HFFc6 (cell line): Measurements from ENCODE around the gene SLC4A3. TPM values are rescaled to one million over a fixed set of nuclear protein-coding genes. Genes with fewer than 3 reads are reported as not detected.

Experiments
- DNase-seq: peaks from one replicate; pipeline ENCODE4 v3.0.0-alpha.2; 2018
- H3K27ac Mint-ChIP-seq: 2 replicates; pipeline ENCODE4 v1.8.0; 2020; ENCODE audit warnings: mild to moderate bottlenecking, mixed read lengths
- H3K27me3 Mint-ChIP-seq: 2 replicates; pipeline ENCODE4 v1.8.0; 2021; ENCODE audit warnings: mild to moderate bottlenecking, moderate library complexity, mixed read lengths; ENCODE audit not compliant: insufficient read depth
- H3K36me3 Mint-ChIP-seq: 2 replicates; pipeline ENCODE4 v1.8.0; 2021; ENCODE audit warnings: low read depth, mixed read lengths
- H3K4me1 Mint-ChIP-seq: 2 replicates; pipeline ENCODE4 v1.8.0; 2020; ENCODE audit warnings: low read depth, mixed read lengths
- H3K4me3 Mint-ChIP-seq: 2 replicates; pipeline ENCODE4 v1.8.0; 2020; ENCODE audit warnings: mild to moderate bottlenecking, moderate library complexity, mixed read lengths
- H3K9me3 Mint-ChIP-seq: 2 replicates; pipeline ENCODE4 v1.8.0; 2020; ENCODE audit warnings: mild to moderate bottlenecking, mixed read lengths
- CTCF ChIP-seq: fragments of 200-600 bp; sonication (generic); IDR thresholded peaks from 2 replicates; pipeline ENCODE4 v1.5.0; 2021; ENCODE audit warnings: antibody characterized with exemption, mild to moderate bottlenecking
- total RNA-seq, 6 experiments: library from RNA; stranded (reverse); fragmentation: NEBNext Ultra II Directional; extraction: Animal tissue kit (Norgen Biotek cat#: 25700); gene quantifications; 2 replicates in 1 of 6; 3 replicates in 5 of 6; pipeline ENCODE4 v1.2.3, GENCODE V29; 2021

The SLC4A3 gene
- total RNA-seq, 6 experiments from 2014 or later: 3.7 to 13.5 (median 4.3) TPM

GRCh38 chr2:219630770-219631405 lies 3.5 kb downstream of the SLC4A3 start:
- TF ChIP-seq CTCF: no peak
- Mint-ChIP-seq H3K36me3 (no peaks in the 10 kb centered on the region), H3K9me3 (no peaks in the 10 kb centered on the region), H3K27me3 (peaks cover 7% of the 10 kb centered on the region), H3K4me1 (peaks cover 6% of the 10 kb centered on the region), H3K27ac (no peak overlapping the region), H3K4me3 (no peak overlapping the region)
- DNase-seq: no peak

GRCh38 chr2:219631406-219631891 lies 4.0 kb downstream of the SLC4A3 start:
- H3K27ac Mint-ChIP-seq: no peak overlapping the region
- peaks cover 3% of the 10 kb centered on the region for H3K27me3 Mint-ChIP-seq
- no peak for DNase-seq
- no peak for TF ChIP-seq CTCF
- H3K4me1 Mint-ChIP-seq: peaks cover 6% of the 10 kb centered on the region
- no peaks in the 10 kb centered on the region for H3K9me3 Mint-ChIP-seq
- no peaks in the 10 kb centered on the region for H3K36me3 Mint-ChIP-seq
- H3K4me3 Mint-ChIP-seq: no peak overlapping the region

DNA sequence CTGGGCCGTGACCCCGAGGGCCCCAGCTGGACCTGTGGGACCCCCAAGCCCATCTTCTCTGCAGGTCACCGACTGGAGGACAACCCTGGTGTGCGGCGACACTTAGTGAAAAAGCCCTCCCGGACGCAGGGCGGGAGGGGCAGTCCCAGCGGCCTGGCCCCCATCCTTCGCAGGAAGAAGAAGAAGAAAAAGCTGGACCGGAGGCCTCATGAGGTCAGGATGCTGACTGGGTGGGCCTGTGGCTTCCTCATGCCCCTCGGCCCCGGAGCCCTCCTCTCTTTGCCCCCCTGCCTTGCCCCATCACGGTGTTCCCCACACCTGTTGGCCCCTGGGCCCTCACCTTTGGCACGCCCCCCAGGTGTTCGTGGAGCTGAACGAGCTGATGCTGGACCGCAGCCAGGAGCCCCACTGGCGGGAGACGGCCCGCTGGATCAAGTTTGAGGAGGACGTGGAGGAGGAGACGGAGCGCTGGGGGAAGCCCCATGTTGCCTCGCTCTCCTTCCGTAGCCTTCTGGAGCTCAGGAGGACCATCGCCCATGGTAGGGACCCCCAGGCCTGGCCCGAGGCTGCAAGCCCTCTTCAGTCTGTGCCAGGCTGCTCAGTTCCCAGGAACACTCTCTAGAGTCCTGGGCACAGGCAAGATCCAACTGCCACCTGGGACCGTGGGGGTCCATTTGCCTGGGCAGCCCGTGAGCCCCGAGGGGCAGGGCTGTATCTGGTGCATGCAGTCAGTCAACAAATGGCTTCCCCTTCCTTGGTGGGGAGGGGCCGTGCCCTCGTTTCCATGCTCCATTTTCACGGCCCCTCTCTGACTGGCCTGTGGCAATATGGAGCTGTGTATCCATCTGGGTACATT lies 4.7 kb downstream of the SLC4A3 start:
- Mint-ChIP-seq H3K4me3 (no peak overlapping the region), H3K9me3 (no peaks in the 10 kb centered on the region), H3K27me3 (peaks cover 3% of the 10 kb centered on the region), H3K4me1 (peaks cover 6% of the 10 kb centered on the region), H3K36me3 (no peaks in the 10 kb centered on the region), H3K27ac (no peak overlapping the region)
- TF ChIP-seq CTCF: no peak
- no peak for DNase-seq

DNA sequence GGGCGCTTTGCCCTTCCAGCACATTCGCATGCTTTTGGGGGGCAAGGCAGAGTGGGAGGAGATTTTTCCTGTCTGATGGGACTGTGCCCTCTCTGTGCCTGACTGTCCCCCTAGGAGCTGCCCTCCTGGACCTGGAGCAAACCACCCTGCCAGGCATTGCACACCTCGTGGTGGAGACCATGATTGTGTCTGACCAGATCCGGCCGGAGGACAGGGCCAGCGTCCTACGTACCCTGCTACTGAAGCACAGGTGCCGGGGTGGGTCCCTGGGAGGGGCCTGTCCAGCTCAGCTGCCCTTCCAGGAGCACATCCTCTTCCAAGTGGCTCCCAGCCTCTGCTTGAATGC lies 5.3 kb downstream of the SLC4A3 start:
- TF ChIP-seq CTCF: no peak
- Mint-ChIP-seq H3K9me3 (no peaks in the 10 kb centered on the region), H3K36me3 (no peaks in the 10 kb centered on the region), H3K4me3 (no peak overlapping the region), H3K4me1 (peaks cover 6% of the 10 kb centered on the region), H3K27me3 (peaks cover 3% of the 10 kb centered on the region), H3K27ac (no peak overlapping the region)
- no peak for DNase-seq

DNA sequence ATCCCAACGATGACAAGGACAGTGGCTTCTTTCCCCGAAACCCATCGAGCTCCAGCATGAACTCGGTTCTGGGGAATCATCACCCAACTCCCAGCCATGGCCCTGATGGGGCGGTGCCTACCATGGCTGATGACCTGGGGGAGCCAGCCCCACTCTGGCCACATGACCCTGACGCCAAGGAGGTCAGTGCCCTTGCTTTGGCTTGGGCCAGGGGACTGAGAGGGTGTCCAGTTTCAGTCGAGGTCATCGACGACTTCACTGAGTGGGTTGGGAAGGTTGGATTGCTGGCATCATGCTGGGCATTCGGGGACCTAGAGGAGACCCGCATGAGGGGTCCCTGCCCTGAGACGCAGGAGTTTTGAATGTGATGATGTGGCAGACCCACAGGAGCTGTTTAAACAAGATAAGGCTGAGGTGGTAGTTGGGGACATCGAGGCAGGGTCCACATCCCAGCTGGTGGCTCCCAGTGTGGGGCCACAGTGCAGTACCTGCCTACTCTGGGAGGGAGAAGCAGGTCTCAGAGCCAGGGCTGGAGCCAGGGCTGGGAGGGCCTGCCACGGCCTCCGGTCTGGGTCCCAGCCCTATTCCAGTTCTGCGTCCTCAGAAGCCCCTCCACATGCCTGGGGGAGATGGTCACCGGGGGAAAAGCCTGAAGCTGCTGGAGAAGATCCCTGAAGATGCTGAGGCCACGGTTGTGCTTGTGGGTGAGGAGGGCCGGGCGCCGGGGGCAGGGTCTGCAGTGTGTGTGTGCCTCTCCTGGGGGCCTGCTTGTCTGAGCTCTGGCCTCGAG lies 6.0 kb downstream of the SLC4A3 start:
- no peaks in the 10 kb centered on the region for H3K9me3 Mint-ChIP-seq
- peaks cover 6% of the 10 kb centered on the region for H3K4me1 Mint-ChIP-seq
- no peak for DNase-seq
- TF ChIP-seq CTCF: no peak
- no peak overlapping the region for H3K4me3 Mint-ChIP-seq
- peaks cover 3% of the 10 kb centered on the region for H3K27me3 Mint-ChIP-seq
- no peak overlapping the region for H3K27ac Mint-ChIP-seq
- H3K36me3 Mint-ChIP-seq: no peaks in the 10 kb centered on the region
